ENCODE data around the gene CAMTA1. TPM values are rescaled to one million over a fixed set of nuclear protein-coding genes. Genes with fewer than 3 reads are reported as not detected.
"Not testable (repeated sequence)": the region's sequence is repeated elsewhere in the genome, so short reads cannot be mapped to it uniquely, and the experiment has no call there.

Gene CAMTA1
- total RNA-seq, 1 donor from 2014 or later, result 38.1 TPM

DNA sequence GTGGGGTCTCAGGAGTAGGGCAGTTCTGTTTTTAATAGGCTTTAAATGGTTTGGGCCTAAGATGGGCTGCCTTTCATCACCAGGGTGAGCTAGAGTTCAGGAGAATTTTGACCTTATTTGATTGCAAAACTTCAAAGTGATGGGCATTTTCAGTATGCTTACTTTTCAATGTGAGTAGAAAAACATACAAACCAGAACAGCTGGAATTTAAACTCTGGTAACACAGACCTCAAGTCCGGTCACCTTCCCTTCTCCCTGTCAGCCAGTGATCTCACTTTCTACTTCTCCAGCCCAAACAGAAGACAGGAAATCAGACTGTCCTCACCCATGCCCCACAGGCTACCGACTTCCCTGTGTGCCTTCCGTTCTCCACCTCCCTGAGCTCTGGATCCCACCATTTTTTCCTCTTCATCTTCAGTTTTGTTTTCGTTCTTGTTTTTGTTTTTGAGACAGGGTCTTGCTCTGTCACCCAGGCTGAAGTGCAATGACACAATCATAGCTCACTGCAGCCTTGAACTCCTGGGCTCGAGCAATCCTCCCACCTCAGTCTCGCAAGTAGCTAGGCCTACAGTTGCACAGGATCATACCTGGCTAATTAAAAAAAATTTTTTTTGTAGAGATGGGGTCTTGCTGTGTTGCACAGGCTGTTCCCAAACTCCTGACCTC lies 374.0 kb downstream of the CAMTA1 start:
- Histone ChIP-seq H3K4me1 (ENCODE audit: control insufficient read depth in 3 of 3, insufficient read depth in 3 of 3, low read length in 3 of 3) (no peaks in the 10 kb centered on the region), H3K36me3 (ENCODE audit: control insufficient read depth in 3 of 3, insufficient read depth in 3 of 3, low read length in 3 of 3) (no peaks in the 10 kb centered on the region), H3K4me3 (ENCODE audit: low read length in 3 of 3) (no peak overlapping the region), H3K9ac (ENCODE audit: low read depth in 1 of 3, low read length in 3 of 3) (no peak overlapping the region), H3K27ac (ENCODE audit: low read depth, low read length) (no peak overlapping the region), H3K9me3 (ENCODE audit: control insufficient read depth in 3 of 3, low read length in 3 of 3) (no peaks in the 10 kb centered on the region), H3K27me3 (ENCODE audit: control insufficient read depth in 3 of 3, insufficient read depth in 3 of 3, low read length in 3 of 3) (peaks cover 0 to 5% (median 0%) of the 10 kb centered on the region in 3 donors)

DNA sequence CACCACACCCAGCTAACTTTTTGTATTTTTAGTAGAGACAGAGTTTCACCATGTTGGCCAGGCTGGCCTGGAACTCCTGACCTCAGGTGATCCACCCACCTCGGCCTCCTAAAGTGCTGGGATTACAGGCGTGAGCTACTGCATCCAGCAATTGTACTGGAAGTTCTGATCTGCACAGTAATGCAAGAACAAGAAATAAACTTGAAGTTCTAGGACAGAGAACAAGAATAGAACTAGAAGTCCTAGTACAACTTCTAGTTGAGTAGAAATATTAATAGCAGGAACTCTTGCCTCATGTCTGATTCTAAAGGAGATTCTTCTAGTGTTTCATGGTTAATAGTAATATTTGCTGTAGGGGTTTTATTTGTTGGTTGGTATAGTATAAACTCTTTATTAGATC lies 383.3 kb downstream of the CAMTA1 start:
- H3K9me3 ChIP-seq (ENCODE audit: control insufficient read depth in 3 of 3, low read length in 3 of 3); H3K27ac ChIP-seq (ENCODE audit: low read depth, low read length); H3K4me1 ChIP-seq (ENCODE audit: control insufficient read depth in 3 of 3, insufficient read depth in 3 of 3, low read length in 3 of 3); H3K9ac ChIP-seq (ENCODE audit: low read depth in 1 of 3, low read length in 3 of 3); H3K27me3 ChIP-seq (ENCODE audit: control insufficient read depth in 3 of 3, insufficient read depth in 3 of 3, low read length in 3 of 3); H3K4me3 ChIP-seq (ENCODE audit: low read length in 3 of 3); H3K36me3 ChIP-seq (ENCODE audit: control insufficient read depth in 3 of 3, insufficient read depth in 3 of 3, low read length in 3 of 3): not testable (repeated sequence)

DNA sequence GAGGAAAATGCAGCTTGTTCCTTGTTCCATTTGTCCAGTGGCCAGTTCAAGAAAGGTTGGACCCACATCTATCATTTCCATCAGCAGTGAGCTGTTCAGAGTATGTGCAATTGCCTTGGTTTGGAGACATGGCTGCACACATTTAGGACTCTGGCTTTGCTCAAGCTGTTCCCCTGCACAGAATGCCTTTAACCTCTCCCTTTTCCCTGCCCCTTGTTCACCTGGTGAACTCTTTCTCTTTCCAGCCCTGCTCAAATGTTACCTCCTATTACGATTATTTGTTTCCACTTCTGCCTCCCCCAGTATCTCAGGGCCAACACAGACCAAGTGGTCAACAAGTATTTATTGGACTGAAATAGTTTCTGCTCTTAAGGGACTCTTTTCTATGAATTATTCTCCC lies 385.9 kb downstream of the CAMTA1 start:
- Histone ChIP-seq H3K9me3 (ENCODE audit: control insufficient read depth in 3 of 3, low read length in 3 of 3) (no peaks in the 10 kb centered on the region), H3K36me3 (ENCODE audit: control insufficient read depth in 3 of 3, insufficient read depth in 3 of 3, low read length in 3 of 3) (no peaks in the 10 kb centered on the region), H3K4me3 (ENCODE audit: low read length in 3 of 3) (no peak overlapping the region), H3K9ac (ENCODE audit: low read depth in 1 of 3, low read length in 3 of 3) (no peak overlapping the region), H3K27me3 (ENCODE audit: control insufficient read depth in 3 of 3, insufficient read depth in 3 of 3, low read length in 3 of 3) (peaks cover 3 to 22% (median 22%) of the 10 kb centered on the region in 3 donors), H3K4me1 (ENCODE audit: control insufficient read depth in 3 of 3, insufficient read depth in 3 of 3, low read length in 3 of 3) (peaks cover 0 to 8% (median 7%) of the 10 kb centered on the region in 3 donors), H3K27ac (ENCODE audit: low read depth, low read length) (no peak overlapping the region)

DNA sequence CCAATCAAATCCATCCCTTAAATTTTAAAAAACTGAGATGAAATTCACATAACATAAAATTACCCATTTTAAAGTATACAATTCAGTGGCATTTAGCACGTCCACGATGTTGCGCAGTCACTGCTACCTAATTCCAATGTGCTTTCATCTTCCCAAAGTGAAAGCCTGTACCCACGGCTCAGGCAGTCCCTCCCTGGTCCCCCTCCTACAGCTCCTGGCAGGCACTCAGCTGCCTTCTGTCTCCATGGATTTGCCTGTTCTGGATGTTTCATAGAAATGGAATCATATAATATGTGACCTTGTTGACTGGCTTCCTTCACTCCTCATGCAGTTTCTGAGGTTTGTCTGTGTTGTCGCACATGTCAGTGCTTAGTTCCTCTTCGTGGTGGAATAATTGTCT lies 386.3 kb downstream of the CAMTA1 start:
- Histone ChIP-seq H3K36me3 (ENCODE audit: control insufficient read depth in 3 of 3, insufficient read depth in 3 of 3, low read length in 3 of 3) (no peaks in the 10 kb centered on the region), H3K9ac (ENCODE audit: low read depth in 1 of 3, low read length in 3 of 3) (no peak overlapping the region), H3K4me3 (ENCODE audit: low read length in 3 of 3) (no peak overlapping the region), H3K9me3 (ENCODE audit: control insufficient read depth in 3 of 3, low read length in 3 of 3) (no peaks in the 10 kb centered on the region), H3K27me3 (ENCODE audit: control insufficient read depth in 3 of 3, insufficient read depth in 3 of 3, low read length in 3 of 3) (peaks cover 3 to 24% (median 22%) of the 10 kb centered on the region in 3 donors), H3K27ac (ENCODE audit: low read depth, low read length) (no peak overlapping the region), H3K4me1 (ENCODE audit: control insufficient read depth in 3 of 3, insufficient read depth in 3 of 3, low read length in 3 of 3) (peaks cover 0 to 8% (median 7%) of the 10 kb centered on the region in 3 donors)

DNA sequence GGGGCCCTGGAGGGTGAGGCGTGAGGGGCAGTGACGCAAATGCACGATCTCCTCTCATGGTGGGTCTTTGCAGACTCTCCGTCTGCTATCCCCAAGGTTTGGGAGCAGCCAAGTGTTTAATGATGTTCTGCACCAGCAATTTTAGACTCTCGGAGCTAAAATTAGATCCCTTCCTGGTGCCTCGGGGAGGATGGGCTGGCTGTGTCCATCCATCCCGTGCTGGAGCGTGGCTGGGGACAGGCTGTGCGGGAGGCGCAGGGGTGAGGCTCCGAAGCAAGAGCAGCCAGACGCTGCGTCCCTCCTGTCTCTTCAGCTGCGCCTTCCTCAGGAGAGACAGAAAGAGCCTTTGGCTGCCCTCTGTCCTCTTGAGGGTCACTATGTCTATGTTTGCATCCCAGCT lies 387.6 kb downstream of the CAMTA1 start:
- H3K27ac ChIP-seq (ENCODE audit: low read depth, low read length), result no peak overlapping the region
- H3K9ac ChIP-seq (ENCODE audit: low read depth in 1 of 3, low read length in 3 of 3), result no peak overlapping the region
- no peak overlapping the region for H3K4me3 ChIP-seq (ENCODE audit: low read length in 3 of 3)
- no peaks in the 10 kb centered on the region for H3K36me3 ChIP-seq (ENCODE audit: control insufficient read depth in 3 of 3, insufficient read depth in 3 of 3, low read length in 3 of 3)
- no peaks in the 10 kb centered on the region for H3K9me3 ChIP-seq (ENCODE audit: control insufficient read depth in 3 of 3, low read length in 3 of 3)
- peaks cover 5 to 33% (median 28%) of the 10 kb centered on the region in 3 donors for H3K27me3 ChIP-seq (ENCODE audit: control insufficient read depth in 3 of 3, insufficient read depth in 3 of 3, low read length in 3 of 3)
- peaks cover 0 to 8% (median 7%) of the 10 kb centered on the region in 3 donors for H3K4me1 ChIP-seq (ENCODE audit: control insufficient read depth in 3 of 3, insufficient read depth in 3 of 3, low read length in 3 of 3)

DNA sequence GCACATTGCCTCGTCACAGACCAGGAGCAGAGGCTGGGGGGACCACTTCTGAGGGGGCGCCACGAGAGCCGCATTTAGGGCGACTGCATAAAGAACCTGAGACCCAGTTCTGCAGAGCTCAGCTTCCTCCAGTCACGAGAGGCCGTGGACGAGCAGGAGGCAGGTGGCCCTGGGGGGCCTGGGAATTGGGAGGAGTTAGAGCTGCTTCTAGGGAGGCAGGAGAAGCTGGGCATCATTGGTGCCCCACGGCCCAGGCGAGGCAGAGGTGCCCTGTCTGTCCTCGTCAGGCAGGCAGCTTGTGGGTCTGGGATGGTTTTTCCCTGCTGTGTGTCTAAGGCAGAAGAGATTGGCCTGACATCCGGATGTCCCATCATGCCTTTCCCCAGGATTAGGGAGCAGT lies 389.3 kb downstream of the CAMTA1 start:
- Histone ChIP-seq H3K9ac (ENCODE audit: low read depth in 1 of 3, low read length in 3 of 3) (no peak overlapping the region), H3K27ac (ENCODE audit: low read depth, low read length) (no peak overlapping the region), H3K9me3 (ENCODE audit: control insufficient read depth in 3 of 3, low read length in 3 of 3) (no peaks in the 10 kb centered on the region), H3K27me3 (ENCODE audit: control insufficient read depth in 3 of 3, insufficient read depth in 3 of 3, low read length in 3 of 3) (peaks cover 10 to 35% (median 30%) of the 10 kb centered on the region in 3 donors), H3K4me1 (ENCODE audit: control insufficient read depth in 3 of 3, insufficient read depth in 3 of 3, low read length in 3 of 3) (peaks cover 0 to 8% (median 7%) of the 10 kb centered on the region in 3 donors), H3K36me3 (ENCODE audit: control insufficient read depth in 3 of 3, insufficient read depth in 3 of 3, low read length in 3 of 3) (no peaks in the 10 kb centered on the region), H3K4me3 (ENCODE audit: low read length in 3 of 3) (no peak overlapping the region)

DNA sequence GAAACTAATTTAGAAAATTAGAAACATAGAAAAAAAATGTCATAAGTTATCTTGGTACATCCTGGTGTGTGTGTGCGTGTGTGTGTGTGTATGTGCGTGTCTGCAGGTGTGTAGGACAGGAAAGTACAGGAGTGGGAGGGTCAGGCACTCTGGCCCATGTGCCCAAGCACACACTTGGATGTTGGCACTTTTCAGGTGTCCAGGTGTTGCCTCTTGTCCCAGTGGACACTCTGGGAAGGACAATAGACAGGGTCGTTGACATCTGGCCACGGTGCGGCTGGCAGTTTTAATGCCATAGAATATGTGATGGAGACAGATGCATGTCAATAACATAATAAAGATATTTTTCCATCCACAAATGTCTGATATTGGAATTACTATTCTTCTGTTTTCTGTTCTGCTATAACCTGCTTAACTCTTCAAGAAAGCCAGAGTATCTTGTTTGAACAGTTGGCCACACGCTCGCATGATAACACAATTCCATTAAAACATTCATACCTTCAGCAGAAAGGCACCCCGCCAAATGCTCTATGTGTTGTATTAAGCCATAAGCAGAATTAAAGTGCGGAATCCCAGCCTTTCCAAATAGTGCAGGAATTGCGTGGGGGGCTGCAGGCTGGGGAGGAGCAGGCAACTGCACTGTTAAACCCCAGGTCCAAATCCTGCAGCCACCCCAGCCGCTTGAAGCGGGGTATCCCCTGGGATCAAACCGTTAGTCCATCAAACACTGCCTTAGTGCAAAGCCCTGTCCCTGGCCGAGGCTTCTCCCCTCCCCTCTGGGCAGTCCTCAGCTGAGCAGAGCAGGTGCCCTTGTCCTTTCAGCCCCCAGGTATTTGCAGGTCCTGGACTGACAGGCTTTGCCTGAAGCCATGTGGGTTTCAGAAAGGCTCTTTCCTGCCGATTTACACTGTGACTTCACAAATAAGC lies 390.0 kb downstream of the CAMTA1 start:
- Histone ChIP-seq H3K4me3 (ENCODE audit: low read length in 3 of 3) (no peak overlapping the region), H3K27me3 (ENCODE audit: control insufficient read depth in 3 of 3, insufficient read depth in 3 of 3, low read length in 3 of 3) (peaks cover 10 to 35% (median 30%) of the 10 kb centered on the region in 3 donors), H3K36me3 (ENCODE audit: control insufficient read depth in 3 of 3, insufficient read depth in 3 of 3, low read length in 3 of 3) (no peaks in the 10 kb centered on the region), H3K9me3 (ENCODE audit: control insufficient read depth in 3 of 3, low read length in 3 of 3) (no peaks in the 10 kb centered on the region), H3K9ac (ENCODE audit: low read depth in 1 of 3, low read length in 3 of 3) (no peak overlapping the region), H3K27ac (ENCODE audit: low read depth, low read length) (no peak overlapping the region), H3K4me1 (ENCODE audit: control insufficient read depth in 3 of 3, insufficient read depth in 3 of 3, low read length in 3 of 3) (peaks cover 0 to 8% (median 7%) of the 10 kb centered on the region in 3 donors)

DNA sequence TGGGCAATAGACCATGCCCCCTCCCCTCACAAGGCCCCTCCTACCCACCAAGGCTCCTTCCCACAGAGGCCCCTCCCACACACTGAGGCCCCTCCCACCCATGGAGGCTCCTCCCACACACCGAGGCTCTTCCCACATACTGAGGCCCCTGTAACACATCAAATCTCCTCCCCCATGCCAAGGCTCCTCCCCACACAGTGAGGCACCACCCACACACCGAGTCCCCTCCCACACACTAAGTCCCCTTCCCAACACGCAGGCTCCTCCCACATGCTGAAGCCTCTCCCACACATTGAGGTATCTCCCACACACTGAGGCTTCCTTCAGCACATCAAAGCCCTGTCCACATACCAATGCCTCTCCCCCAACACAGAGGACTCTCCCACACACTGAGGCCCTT lies 391.8 kb downstream of the CAMTA1 start:
- no peaks in the 10 kb centered on the region for H3K36me3 ChIP-seq (ENCODE audit: control insufficient read depth in 3 of 3, insufficient read depth in 3 of 3, low read length in 3 of 3)
- H3K27me3 ChIP-seq (ENCODE audit: control insufficient read depth in 3 of 3, insufficient read depth in 3 of 3, low read length in 3 of 3), result peaks cover 10 to 35% (median 30%) of the 10 kb centered on the region in 3 donors
- H3K4me3 ChIP-seq (ENCODE audit: low read length in 3 of 3), result no peak overlapping the region
- peaks cover 0 to 8% (median 7%) of the 10 kb centered on the region in 3 donors for H3K4me1 ChIP-seq (ENCODE audit: control insufficient read depth in 3 of 3, insufficient read depth in 3 of 3, low read length in 3 of 3)
- peaks cover 0 to 7% (median 0%) of the 10 kb centered on the region in 3 donors for H3K9me3 ChIP-seq (ENCODE audit: control insufficient read depth in 3 of 3, low read length in 3 of 3)
- H3K9ac ChIP-seq (ENCODE audit: low read depth in 1 of 3, low read length in 3 of 3), result no peak overlapping the region
- no peak overlapping the region for H3K27ac ChIP-seq (ENCODE audit: low read depth, low read length)

DNA sequence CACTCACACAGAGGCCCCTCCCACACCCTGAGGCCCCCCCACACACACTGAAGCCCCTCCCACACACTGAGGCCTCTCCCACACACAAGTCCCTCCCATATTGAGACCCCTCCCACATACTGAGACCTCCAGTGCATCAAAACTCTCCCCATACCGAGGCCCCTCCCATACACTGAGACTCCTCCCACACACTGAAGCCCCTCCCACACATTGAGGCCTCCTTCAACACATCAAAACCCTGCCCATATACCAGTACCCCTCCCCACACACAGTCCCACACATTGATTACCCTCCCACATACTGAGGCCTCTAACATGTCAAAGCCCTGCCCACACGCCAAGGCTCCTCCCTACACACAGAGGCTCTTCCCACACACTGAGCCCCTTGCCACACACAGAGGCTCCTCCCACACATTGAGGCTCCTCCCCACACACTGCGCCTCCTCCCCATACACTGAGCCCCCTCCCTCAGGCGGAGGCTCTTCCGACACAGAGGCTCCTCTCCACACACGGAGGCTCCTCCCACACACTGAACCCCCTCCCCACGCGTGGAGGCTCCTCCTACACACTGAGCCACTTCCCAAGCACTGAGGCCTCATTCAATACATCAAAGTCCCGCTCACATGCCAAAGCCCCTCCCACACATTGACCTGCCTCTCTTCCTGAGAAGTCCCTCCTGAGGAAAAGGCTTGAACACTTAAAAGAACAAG lies 392.3 kb downstream of the CAMTA1 start:
- Histone ChIP-seq H3K9me3 (ENCODE audit: control insufficient read depth in 3 of 3, low read length in 3 of 3) (peaks cover 0 to 7% (median 0%) of the 10 kb centered on the region in 3 donors), H3K27ac (ENCODE audit: low read depth, low read length) (no peak overlapping the region), H3K4me3 (ENCODE audit: low read length in 3 of 3) (no peak overlapping the region), H3K36me3 (ENCODE audit: control insufficient read depth in 3 of 3, insufficient read depth in 3 of 3, low read length in 3 of 3) (no peaks in the 10 kb centered on the region), H3K9ac (ENCODE audit: low read depth in 1 of 3, low read length in 3 of 3) (no peak overlapping the region), H3K27me3 (ENCODE audit: control insufficient read depth in 3 of 3, insufficient read depth in 3 of 3, low read length in 3 of 3) (peaks cover 9 to 32% (median 28%) of the 10 kb centered on the region in 3 donors), H3K4me1 (ENCODE audit: control insufficient read depth in 3 of 3, insufficient read depth in 3 of 3, low read length in 3 of 3) (peaks cover 0 to 5% (median 4%) of the 10 kb centered on the region in 3 donors)
